Endodermal cell (in vitro differentiated cells): ENCODE results near the gene CDH4. TPM values are rescaled to one million over a fixed set of nuclear protein-coding genes. Genes with fewer than 3 reads are reported as not detected.

Source experiments
- DNase-seq: peaks from one replicate; pipeline ENCODE4 v3.0.0-alpha.2; 2017
- H3K27ac ChIP-seq: 2 replicates; pipeline ENCODE4 v1.5.1; 2013; ENCODE audit warnings: mild to moderate bottlenecking, low read depth, low read length, moderate library complexity
- H3K27me3 ChIP-seq: 2 replicates; pipeline ENCODE4 v1.6.1; 2013; ENCODE audit warnings: mild to moderate bottlenecking, low read length, moderate library complexity; ENCODE audit not compliant: insufficient read depth, control insufficient read depth, poor library complexity, severe bottlenecking
- H3K36me3 ChIP-seq: 2 replicates; pipeline ENCODE4 v1.7.0; 2013; ENCODE audit warnings: mild to moderate bottlenecking, low read length, moderate library complexity; ENCODE audit not compliant: control insufficient read depth, insufficient read depth
- H3K4me1 ChIP-seq: one replicate; pipeline ENCODE4 v1.7.0; 2013; ENCODE audit warnings: low read length; ENCODE audit not compliant: control insufficient read depth, insufficient read depth
- H3K4me3 ChIP-seq: 2 replicates; pipeline ENCODE4 v1.5.1; 2013; ENCODE audit warnings: mild to moderate bottlenecking, low read length, moderate library complexity
- H3K9ac ChIP-seq: 2 replicates; pipeline ENCODE4 v1.6.1; 2013; ENCODE audit warnings: mild to moderate bottlenecking, low read length, moderate library complexity; ENCODE audit not compliant: poor library complexity, severe bottlenecking; ENCODE audit errors: extremely low read depth
- H3K9me3 ChIP-seq: 2 replicates; pipeline ENCODE4 v1.6.1; 2013; ENCODE audit warnings: mild to moderate bottlenecking, low read length, moderate library complexity; ENCODE audit not compliant: control insufficient read depth
- H3K27ac Mint-ChIP-seq: 2 replicates; pipeline ENCODE4 v1.8.0; 2020; ENCODE audit warnings: mixed read lengths
- H3K27me3 Mint-ChIP-seq: 2 replicates; pipeline ENCODE4 v1.8.0; 2021; ENCODE audit warnings: mild to moderate bottlenecking, mixed read lengths; ENCODE audit not compliant: insufficient read depth
- H3K36me3 Mint-ChIP-seq: 2 replicates; pipeline ENCODE4 v1.8.0; 2020; ENCODE audit warnings: low read depth, mixed read lengths
- H3K4me1 Mint-ChIP-seq: 2 replicates; pipeline ENCODE4 v1.8.0; 2020; ENCODE audit warnings: mixed read lengths
- H3K4me3 Mint-ChIP-seq: 2 replicates; pipeline ENCODE4 v1.8.0; 2020; ENCODE audit warnings: mild to moderate bottlenecking, moderate library complexity, mixed read lengths
- H3K9me3 Mint-ChIP-seq: 2 replicates; pipeline ENCODE4 v1.8.0; 2020; ENCODE audit warnings: mild to moderate bottlenecking, mixed read lengths
- CTCF ChIP-seq: fragments of 200-600 bp; sonication (generic); conservative IDR thresholded peaks from 2 replicates; pipeline ENCODE4 v1.5.0; 2021; ENCODE audit warnings: antibody characterized with exemption, mild to moderate bottlenecking
- WGBS, 2 experiments: methylation state at CpG; one replicate each; pipeline versions ENCODE4 v1.1.5 to v1.1.7; 2013; ENCODE audit warnings: missing lambda C conversion rate in 2 of 2, mixed read lengths in 1 of 2; ENCODE audit not compliant: insufficient coverage in 1 of 2, insufficient read length in 1 of 2; 5-methylcytosine and 5-hydroxymethylcytosine counted together
- total RNA-seq, 2 donors: library from RNA; stranded (reverse); fragmentation: NEBNext Ultra II Directional in 1 of 2; extraction: Animal tissue kit (Norgen Biotek cat#: 25700) in 1 of 2; gene quantifications; 2 replicates in 1 of 2; 3 replicates in 1 of 2; pipeline ENCODE4 v1.2.1, GENCODE V29; 2021

CDH4 gene
- total RNA-seq, 2 donors from 2014 or later: 1.8 to 5.8 TPM

- Mint-ChIP-seq H3K36me3 (no peaks in the 10 kb centered on the region), H3K27ac (no peak overlapping the region), H3K4me1 (peaks cover 22% of the 10 kb centered on the region), H3K9me3 (no peaks in the 10 kb centered on the region), H3K27me3 (peaks cover 19% of the 10 kb centered on the region), H3K4me3 (no peak overlapping the region)
- DNase-seq: no peak
- Histone ChIP-seq H3K27me3 (no peaks in the 10 kb centered on the region), H3K9me3 (no peaks in the 10 kb centered on the region), H3K9ac (no peak overlapping the region), H3K4me3 (no peak overlapping the region), H3K4me1 (peaks cover 4% of the 10 kb centered on the region), H3K36me3 (no peaks in the 10 kb centered on the region), H3K27ac (no peak overlapping the region)
- peak; percentile 5 for TF ChIP-seq CTCF
- WGBS, 2 experiments: 79 to 94% methylated on average over 7 to 12 of the region's 12 CpGs
Observed at GRCh38 chr20:61565791-61566190, 313.7 kb downstream of the CDH4 start.

- no peaks in the 10 kb centered on the region for H3K9me3 Mint-ChIP-seq
- H3K27me3 ChIP-seq: no peaks in the 10 kb centered on the region
- DNase-seq: no peak
Observed at GRCh38 chr20:61566691-61567090, 314.6 kb downstream of the CDH4 start.

GRCh38 chr20:61567204-61567603, 315.1 kb downstream of the CDH4 start:
- Histone ChIP-seq H3K9me3 (no peaks in the 10 kb centered on the region), H3K9ac (no peak overlapping the region), H3K36me3 (no peaks in the 10 kb centered on the region), H3K4me3 (no peak overlapping the region), H3K4me1 (peaks cover 4% of the 10 kb centered on the region), H3K27ac (no peak overlapping the region), H3K27me3 (no peaks in the 10 kb centered on the region)
- Mint-ChIP-seq H3K27ac (no peak overlapping the region), H3K9me3 (no peaks in the 10 kb centered on the region), H3K36me3 (no peaks in the 10 kb centered on the region), H3K27me3 (peaks cover 23% of the 10 kb centered on the region), H3K4me3 (no peak overlapping the region), H3K4me1 (peaks cover 22% of the 10 kb centered on the region)
- no peak for TF ChIP-seq CTCF
- 56 to 92% methylated on average over 2 to 4 of the region's 4 CpGs for WGBS, 2 experiments
- no peak for DNase-seq

More at GRCh38 chr20:61566691-61567090, 314.6 kb downstream of the CDH4 start:
- H3K36me3 Mint-ChIP-seq: no peaks in the 10 kb centered on the region
- Histone ChIP-seq H3K4me1 (peaks cover 4% of the 10 kb centered on the region), H3K9me3 (no peaks in the 10 kb centered on the region), H3K27ac (no peak overlapping the region), H3K36me3 (no peaks in the 10 kb centered on the region), H3K9ac (no peak overlapping the region), H3K4me3 (no peak overlapping the region)
- no peak for TF ChIP-seq CTCF
- WGBS, 2 experiments: 92 to 94% methylated on average over 14 to 20 of the region's 22 CpGs
- H3K4me3 Mint-ChIP-seq: no peak overlapping the region
- H3K27ac Mint-ChIP-seq: no peak overlapping the region
- peaks cover 21% of the 10 kb centered on the region for H3K27me3 Mint-ChIP-seq
- peaks cover 22% of the 10 kb centered on the region for H3K4me1 Mint-ChIP-seq
